GM23338 (cell line): ENCODE results near the gene RC3H2.

ENCODE experiments used
- EZH2phosphoT487 ChIP-seq: fragments of 200-600 bp; sonication (generic); IDR thresholded peaks from one replicate; pipeline ENCODE4 v1.8.1; 2018; ENCODE audit warnings: antibody characterized with exemption; ENCODE audit not compliant: unreplicated experiment
- POLR2AphosphoS5 ChIP-seq: IDR thresholded peaks from 2 replicates; pipeline ENCODE4 v1.6.1; 2016; ENCODE audit warnings: antibody characterized with exemption, low read depth
- TF ChIP-seq, protein P1 (sequence below), 2 experiments: fragments of 200-600 bp in 1 of 2; sonication (generic) in 1 of 2; conservative IDR thresholded peaks; 2 replicates each; pipeline versions ENCODE4 v1.5.1 to v1.6.1; 2016 to 2017; ENCODE audit warnings: antibody characterized with exemption in 2 of 2, low read depth in 2 of 2, mild to moderate bottlenecking in 2 of 2, moderate library complexity in 1 of 2
- TF ChIP-seq, protein P2 (sequence below): IDR thresholded peaks from one replicate; pipeline ENCODE4 v1.6.1; 2018; ENCODE audit warnings: antibody characterized with exemption; ENCODE audit not compliant: unreplicated experiment

DNA sequence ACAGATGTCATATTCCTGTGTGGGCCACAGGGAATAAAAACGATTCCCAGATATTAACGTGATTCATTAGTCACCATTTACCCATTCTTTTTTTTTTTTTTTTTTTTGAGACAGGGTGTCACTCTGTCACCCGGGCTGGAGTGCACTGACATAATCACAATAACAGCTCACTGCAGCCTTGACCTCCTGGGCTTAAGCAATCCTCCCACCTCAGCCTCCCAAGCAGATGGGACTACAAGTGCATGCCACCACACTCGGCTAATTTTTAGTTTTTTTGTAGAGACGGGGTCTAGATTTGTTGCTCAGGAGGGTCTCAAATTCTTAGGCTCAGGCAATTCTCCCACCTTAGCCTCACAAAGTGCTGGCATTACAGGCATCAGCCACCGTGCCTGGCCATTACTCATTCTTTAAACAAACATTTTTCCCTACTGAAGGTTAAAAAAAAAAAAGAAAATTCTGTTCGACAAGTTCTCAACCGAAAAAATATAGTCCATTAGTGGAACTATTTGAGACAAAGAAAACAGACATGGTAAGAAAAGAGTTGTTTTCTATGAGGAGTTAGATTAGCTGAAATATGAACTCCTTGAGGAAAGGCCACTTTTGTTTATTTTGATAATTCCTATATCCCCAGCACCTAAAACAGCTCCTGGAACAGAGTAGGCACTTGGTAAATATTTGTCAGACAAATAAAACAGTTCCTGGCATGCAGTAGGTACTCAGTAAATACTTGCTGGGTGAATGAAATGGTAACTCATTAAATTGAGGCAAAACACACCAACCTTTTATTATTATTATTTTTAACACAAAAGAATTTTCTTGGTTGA lies 44.6 kb downstream of the RC3H2 start:
- TF ChIP-seq EZH2phosphoT487: no peak
- TF ChIP-seq, protein P1, sequence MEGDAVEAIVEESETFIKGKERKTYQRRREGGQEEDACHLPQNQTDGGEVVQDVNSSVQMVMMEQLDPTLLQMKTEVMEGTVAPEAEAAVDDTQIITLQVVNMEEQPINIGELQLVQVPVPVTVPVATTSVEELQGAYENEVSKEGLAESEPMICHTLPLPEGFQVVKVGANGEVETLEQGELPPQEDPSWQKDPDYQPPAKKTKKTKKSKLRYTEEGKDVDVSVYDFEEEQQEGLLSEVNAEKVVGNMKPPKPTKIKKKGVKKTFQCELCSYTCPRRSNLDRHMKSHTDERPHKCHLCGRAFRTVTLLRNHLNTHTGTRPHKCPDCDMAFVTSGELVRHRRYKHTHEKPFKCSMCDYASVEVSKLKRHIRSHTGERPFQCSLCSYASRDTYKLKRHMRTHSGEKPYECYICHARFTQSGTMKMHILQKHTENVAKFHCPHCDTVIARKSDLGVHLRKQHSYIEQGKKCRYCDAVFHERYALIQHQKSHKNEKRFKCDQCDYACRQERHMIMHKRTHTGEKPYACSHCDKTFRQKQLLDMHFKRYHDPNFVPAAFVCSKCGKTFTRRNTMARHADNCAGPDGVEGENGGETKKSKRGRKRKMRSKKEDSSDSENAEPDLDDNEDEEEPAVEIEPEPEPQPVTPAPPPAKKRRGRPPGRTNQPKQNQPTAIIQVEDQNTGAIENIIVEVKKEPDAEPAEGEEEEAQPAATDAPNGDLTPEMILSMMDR (conservative IDR thresholded peaks at IDR 0.05; ENCODE audit: low read depth in 2 of 2): no peak
- TF ChIP-seq POLR2AphosphoS5: no peak
- TF ChIP-seq, protein P2, sequence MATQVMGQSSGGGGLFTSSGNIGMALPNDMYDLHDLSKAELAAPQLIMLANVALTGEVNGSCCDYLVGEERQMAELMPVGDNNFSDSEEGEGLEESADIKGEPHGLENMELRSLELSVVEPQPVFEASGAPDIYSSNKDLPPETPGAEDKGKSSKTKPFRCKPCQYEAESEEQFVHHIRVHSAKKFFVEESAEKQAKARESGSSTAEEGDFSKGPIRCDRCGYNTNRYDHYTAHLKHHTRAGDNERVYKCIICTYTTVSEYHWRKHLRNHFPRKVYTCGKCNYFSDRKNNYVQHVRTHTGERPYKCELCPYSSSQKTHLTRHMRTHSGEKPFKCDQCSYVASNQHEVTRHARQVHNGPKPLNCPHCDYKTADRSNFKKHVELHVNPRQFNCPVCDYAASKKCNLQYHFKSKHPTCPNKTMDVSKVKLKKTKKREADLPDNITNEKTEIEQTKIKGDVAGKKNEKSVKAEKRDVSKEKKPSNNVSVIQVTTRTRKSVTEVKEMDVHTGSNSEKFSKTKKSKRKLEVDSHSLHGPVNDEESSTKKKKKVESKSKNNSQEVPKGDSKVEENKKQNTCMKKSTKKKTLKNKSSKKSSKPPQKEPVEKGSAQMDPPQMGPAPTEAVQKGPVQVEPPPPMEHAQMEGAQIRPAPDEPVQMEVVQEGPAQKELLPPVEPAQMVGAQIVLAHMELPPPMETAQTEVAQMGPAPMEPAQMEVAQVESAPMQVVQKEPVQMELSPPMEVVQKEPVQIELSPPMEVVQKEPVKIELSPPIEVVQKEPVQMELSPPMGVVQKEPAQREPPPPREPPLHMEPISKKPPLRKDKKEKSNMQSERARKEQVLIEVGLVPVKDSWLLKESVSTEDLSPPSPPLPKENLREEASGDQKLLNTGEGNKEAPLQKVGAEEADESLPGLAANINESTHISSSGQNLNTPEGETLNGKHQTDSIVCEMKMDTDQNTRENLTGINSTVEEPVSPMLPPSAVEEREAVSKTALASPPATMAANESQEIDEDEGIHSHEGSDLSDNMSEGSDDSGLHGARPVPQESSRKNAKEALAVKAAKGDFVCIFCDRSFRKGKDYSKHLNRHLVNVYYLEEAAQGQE: no peak
